ENCODE measurements around the gene ARHGAP22. TPM values are rescaled to one million over a fixed set of nuclear protein-coding genes. Genes with fewer than 3 reads are reported as not detected.

ARHGAP22 gene
- total RNA-seq, 4 donors from 2014 or later, result 0.26 to 3.6 (median 3.0) TPM; not detected in 1

- DNase-seq, result no peak
- intact Hi-C loops (cut with DNase I; ENCODE audit: low total_unique reads), result no loop called here
- H3K36me3 ChIP-seq, result no peaks in the 10 kb centered on the region
- H3K4me3 ChIP-seq, result no peak overlapping the region
- H3K27me3 ChIP-seq, result no peaks in the 10 kb centered on the region
- H3K27ac ChIP-seq, result no peak overlapping the region
- no peaks in the 10 kb centered on the region for H3K4me1 ChIP-seq
- no peaks in the 10 kb centered on the region for H3K9me3 ChIP-seq
- TF ChIP-seq CTCF (IDR thresholded peaks at IDR 0.05), result no peak
- TF ChIP-seq POLR2A (IDR thresholded peaks at IDR 0.05), result no peak
These were observed 13.9 kb downstream of the ARHGAP22 start for GRCh38 chr10:48590945-48591344.

GRCh38 chr10:48589266-48589665 lies 15.6 kb downstream of the ARHGAP22 start:
- Histone ChIP-seq H3K27me3 (no peaks in the 10 kb centered on the region), H3K4me3 (no peak overlapping the region), H3K9me3 (no peaks in the 10 kb centered on the region), H3K36me3 (no peaks in the 10 kb centered on the region), H3K4me1 (no peaks in the 10 kb centered on the region), H3K27ac (peak overlapping the region in 1 of 2 donors; percentile 9)
- no peak for TF ChIP-seq CTCF (IDR thresholded peaks at IDR 0.05)
- no peak for TF ChIP-seq POLR2A (IDR thresholded peaks at IDR 0.05)
- DNase-seq, result no peak
- intact Hi-C loops (cut with DNase I; ENCODE audit: low total_unique reads), result no loop called here

GRCh38 chr10:48587819-48588218 lies 17.1 kb downstream of the ARHGAP22 start:
- Histone ChIP-seq H3K9me3 (no peaks in the 10 kb centered on the region), H3K27me3 (no peaks in the 10 kb centered on the region), H3K4me3 (no peak overlapping the region), H3K4me1 (no peaks in the 10 kb centered on the region), H3K27ac (no peak overlapping the region), H3K36me3 (no peaks in the 10 kb centered on the region)
- no peak for DNase-seq
- intact Hi-C loops (cut with DNase I; ENCODE audit: low total_unique reads), result no loop called here
- no peak for TF ChIP-seq POLR2A (IDR thresholded peaks at IDR 0.05)
- TF ChIP-seq CTCF (IDR thresholded peaks at IDR 0.05), result no peak

GRCh38 chr10:48587101-48587500 lies 17.8 kb downstream of the ARHGAP22 start:
- intact Hi-C loops (cut with DNase I; ENCODE audit: low total_unique reads), result no loop called here
- no peaks in the 10 kb centered on the region for H3K9me3 ChIP-seq
- TF ChIP-seq POLR2A (IDR thresholded peaks at IDR 0.05) (no peak), CTCF (IDR thresholded peaks at IDR 0.05) (no peak)
- no peak overlapping the region for H3K4me3 ChIP-seq
- H3K27me3 ChIP-seq, result no peaks in the 10 kb centered on the region
- H3K4me1 ChIP-seq, result no peaks in the 10 kb centered on the region
- DNase-seq, result no peak
- H3K36me3 ChIP-seq, result no peaks in the 10 kb centered on the region
- no peak overlapping the region for H3K27ac ChIP-seq

GRCh38 chr10:48582970-48583369 lies 21.9 kb downstream of the ARHGAP22 start:
- TF ChIP-seq POLR2A (IDR thresholded peaks at IDR 0.05), result no peak
- no peak for TF ChIP-seq CTCF (IDR thresholded peaks at IDR 0.05)
- no peak for DNase-seq
- intact Hi-C loops (cut with DNase I; ENCODE audit: low total_unique reads), result no loop called here
- peaks cover 0 to 5% of the 10 kb centered on the region in 2 donors for H3K4me1 ChIP-seq
- no peaks in the 10 kb centered on the region for H3K27me3 ChIP-seq
- no peaks in the 10 kb centered on the region for H3K9me3 ChIP-seq
- H3K27ac ChIP-seq, result no peak overlapping the region
- H3K36me3 ChIP-seq, result no peaks in the 10 kb centered on the region
- no peak overlapping the region for H3K4me3 ChIP-seq
